H9 (cell line): ENCODE results near the gene CEP41. TPM values are rescaled to one million over a fixed set of nuclear protein-coding genes. Genes with fewer than 3 reads are reported as not detected.

Experiments used
- DNase-seq: peaks from one replicate; pipeline ENCODE4 v3.0.0-alpha.2; 2017
- H2AFZ ChIP-seq: one replicate; pipeline ENCODE4 v1.6.1; 2013; ENCODE audit warnings: mild to moderate bottlenecking, low read length, control low read depth, moderate library complexity
- H2AK5ac ChIP-seq: 2 replicates; pipeline ENCODE4 v1.6.1; 2013; ENCODE audit warnings: low read length, control low read depth, mixed read lengths; ENCODE audit not compliant: insufficient read length
- H2BK120ac ChIP-seq: one replicate; pipeline ENCODE4 v1.6.1; 2013; ENCODE audit warnings: low read depth, mild to moderate bottlenecking, low read length, control low read depth, inconsistent platforms; ENCODE audit not compliant: poor library complexity, severe bottlenecking
- H2BK12ac ChIP-seq: 2 replicates; pipeline ENCODE4 v1.6.1; 2013; ENCODE audit warnings: low read length, control low read depth, mixed read lengths, low read depth; ENCODE audit not compliant: insufficient read length
- H2BK15ac ChIP-seq: 2 replicates; pipeline ENCODE4 v1.6.1; 2013; ENCODE audit warnings: low read depth, low read length, control low read depth
- H2BK20ac ChIP-seq: one replicate; pipeline ENCODE4 v1.6.1; 2013; ENCODE audit warnings: low read depth, mild to moderate bottlenecking, low read length, control low read depth, inconsistent platforms; ENCODE audit not compliant: poor library complexity, severe bottlenecking
- H2BK5ac ChIP-seq: 2 replicates; pipeline ENCODE4 v1.6.1; 2013; ENCODE audit warnings: low read length, control low read depth, mixed read lengths; ENCODE audit not compliant: insufficient read length
- H3K14ac ChIP-seq: 2 replicates; pipeline ENCODE4 v1.6.1; 2013; ENCODE audit warnings: low read length, control low read depth; ENCODE audit not compliant: insufficient read depth
- H3K18ac ChIP-seq: 2 replicates; pipeline ENCODE4 v1.6.1; 2013; ENCODE audit warnings: low read depth, mild to moderate bottlenecking, mixed read lengths, low read length, control low read depth; ENCODE audit not compliant: insufficient read length
- H3K23ac ChIP-seq: 2 replicates; pipeline ENCODE4 v1.6.1; 2013; ENCODE audit warnings: low read length, control low read depth, mixed read lengths, low read depth; ENCODE audit not compliant: insufficient read length
- H3K23me2 ChIP-seq: 2 replicates; pipeline ENCODE4 v1.6.1; 2013; ENCODE audit warnings: low read depth, mild to moderate bottlenecking, mixed read lengths, low read length, control low read depth; ENCODE audit not compliant: insufficient read length, poor library complexity, severe bottlenecking
- H3K27ac ChIP-seq: 2 replicates; pipeline ENCODE4 v1.5.1; 2013; ENCODE audit warnings: low read length, control low read depth, mixed read lengths, low read depth; ENCODE audit not compliant: insufficient read length
- H3K27me3 ChIP-seq: 2 replicates; pipeline ENCODE4 v1.6.1; 2013; ENCODE audit warnings: low read length, control low read depth, inconsistent platforms; ENCODE audit not compliant: insufficient read depth
- H3K4ac ChIP-seq: 2 replicates; pipeline ENCODE4 v1.6.1; 2013; ENCODE audit warnings: low read depth, mild to moderate bottlenecking, control low read depth, inconsistent platforms, low read length, moderate library complexity
- H3K4me1 ChIP-seq: 2 replicates; pipeline ENCODE4 v1.6.1; 2013; ENCODE audit warnings: low read length, control low read depth, inconsistent platforms; ENCODE audit not compliant: insufficient read depth
- H3K4me2 ChIP-seq: 2 replicates; pipeline ENCODE4 v1.6.1; 2013; ENCODE audit warnings: low read length, control low read depth, mixed read lengths; ENCODE audit not compliant: insufficient read length, insufficient read depth
- H3K56ac ChIP-seq: 2 replicates; pipeline ENCODE4 v1.6.1; 2013; ENCODE audit warnings: low read depth, mild to moderate bottlenecking, mixed read lengths, low read length, control low read depth; ENCODE audit not compliant: insufficient read length
- H3K79me1 ChIP-seq: 2 replicates; pipeline ENCODE4 v1.6.1; 2013; ENCODE audit warnings: low read depth, mild to moderate bottlenecking, moderate library complexity, low read length, control low read depth, inconsistent platforms; ENCODE audit not compliant: insufficient read depth, poor library complexity, severe bottlenecking
- H3K79me2 ChIP-seq: 2 replicates; pipeline ENCODE4 v1.6.1; 2013; ENCODE audit warnings: low read length, control low read depth, inconsistent platforms; ENCODE audit not compliant: insufficient read depth
- H3K9ac ChIP-seq: 2 replicates; pipeline ENCODE4 v1.6.1; 2013; ENCODE audit warnings: low read length, control low read depth, mixed read lengths; ENCODE audit not compliant: insufficient read length; ENCODE audit errors: extremely low read depth
- H3K9me3 ChIP-seq: one replicate; pipeline ENCODE4 v1.6.1; 2013; ENCODE audit warnings: low read depth, low read length, inconsistent platforms; ENCODE audit not compliant: control insufficient read depth
- H3T11ph ChIP-seq: one replicate; pipeline ENCODE4 v1.6.1; 2013; ENCODE audit warnings: mild to moderate bottlenecking, low read length, control low read depth, inconsistent platforms
- H4K20me1 ChIP-seq: one replicate; pipeline ENCODE4 v1.6.1; 2013; ENCODE audit not compliant: control insufficient read depth, insufficient read length, insufficient read depth
- H4K5ac ChIP-seq: 2 replicates; pipeline ENCODE4 v1.6.1; 2013; ENCODE audit warnings: low read depth, mild to moderate bottlenecking, mixed read lengths, low read length, control low read depth; ENCODE audit not compliant: insufficient read length
- H4K8ac ChIP-seq: replicated peaks from 2 replicates; pipeline ENCODE4 v1.6.1; 2013; ENCODE audit warnings: low read length, control low read depth, mixed read lengths, low read depth; ENCODE audit not compliant: insufficient read length
- H4K91ac ChIP-seq: 2 replicates; pipeline ENCODE4 v1.6.1; 2013; ENCODE audit warnings: low read depth, mild to moderate bottlenecking, moderate library complexity, mixed read lengths, low read length, control low read depth; ENCODE audit not compliant: insufficient read length
- H3K27ac Mint-ChIP-seq, 3 experiments: 2 replicates in 2 of 3; 3 replicates in 1 of 3; pipeline ENCODE4 v1.8.0; 2020 to 2021; ENCODE audit warnings: mixed read lengths in 3 of 3, mild to moderate bottlenecking in 1 of 3, moderate library complexity in 1 of 3
- H3K27me3 Mint-ChIP-seq: 2 replicates; pipeline ENCODE4 v1.8.0; 2021; ENCODE audit warnings: low read depth, mild to moderate bottlenecking, moderate library complexity, mixed read lengths
- H3K36me3 Mint-ChIP-seq, 3 experiments: 2 replicates in 2 of 3; 3 replicates in 1 of 3; pipeline ENCODE4 v1.8.0; 2020 to 2021; ENCODE audit warnings: low read depth in 3 of 3, mixed read lengths in 3 of 3; ENCODE audit not compliant: insufficient read depth in 1 of 3
- H3K4me1 Mint-ChIP-seq, 2 experiments: 2 replicates each; pipeline ENCODE4 v1.8.0; 2020; ENCODE audit warnings: mixed read lengths in 2 of 2
- H3K4me3 Mint-ChIP-seq, 2 experiments: 2 replicates in 1 of 2; 3 replicates in 1 of 2; pipeline ENCODE4 v1.8.0; 2020 to 2021; ENCODE audit warnings: mild to moderate bottlenecking in 2 of 2, mixed read lengths in 2 of 2, moderate library complexity in 1 of 2
- H3K9me3 Mint-ChIP-seq, 2 experiments: 2 replicates in 1 of 2; 3 replicates in 1 of 2; pipeline ENCODE4 v1.8.0; 2020; ENCODE audit warnings: mild to moderate bottlenecking in 2 of 2, mixed read lengths in 2 of 2, moderate library complexity in 1 of 2
- CTCF ChIP-seq: fragments of 200-600 bp; sonication (generic); conservative IDR thresholded peaks from 3 replicates; pipeline ENCODE4 v1.8.0; 2021; ENCODE audit warnings: antibody characterized with exemption, mild to moderate bottlenecking
- WGBS: extraction: QIAGEN DNeasy Blood & Tissue Kit; methylation state at CpG from one replicate; pipeline ENCODE4 v1.1.7; 2013; ENCODE audit warnings: missing lambda C conversion rate, low lambda C conversion rate, mixed read lengths; ENCODE audit not compliant: insufficient read length; ENCODE audit errors: extremely low coverage; 5-methylcytosine and 5-hydroxymethylcytosine counted together
- total RNA-seq: library from RNA; stranded (reverse); gene quantifications from 2 replicates; pipeline ENCODE4 v1.2.1, GENCODE V29; 2021

CEP41 gene
- total RNA-seq, 1 experiment from 2014 or later: 9.7 TPM

- H2AK5ac ChIP-seq: no peak overlapping the region
- WGBS: no CpG with 5 or more reads among the region's 7 CpGs
- no peak overlapping the region for H4K5ac ChIP-seq
- Mint-ChIP-seq H3K9me3 (peaks cover 6 to 7% of the 10 kb centered on the region in 2 experiments; a peak in 4 of 5 replicates), H3K27ac (no peak overlapping the region), H3K4me3 (no peak overlapping the region), H3K4me1 (peaks cover 16 to 23% of the 10 kb centered on the region in 2 experiments), H3K36me3 (peaks cover 0 to 8% (median 2%) of the 10 kb centered on the region in 3 experiments; a peak in 3 of 7 replicates), H3K27me3 (peaks cover 2% of the 10 kb centered on the region; the same call in 1 of the 2 replicates)
- H3K56ac ChIP-seq: no peak overlapping the region
- H3K4ac ChIP-seq: no peak overlapping the region
- no peak overlapping the region for H3K23ac ChIP-seq
- H2BK20ac ChIP-seq: no peak overlapping the region
- H2AFZ ChIP-seq: no peak overlapping the region
- H3K23me2 ChIP-seq: no peaks in the 10 kb centered on the region
- no peaks in the 10 kb centered on the region for H3K27me3 ChIP-seq
- H4K8ac ChIP-seq: no peak overlapping the region
- TF ChIP-seq CTCF: no peak
- H4K20me1 ChIP-seq: no peaks in the 10 kb centered on the region
- peaks cover 2% of the 10 kb centered on the region; the same call in 1 of the 2 replicates for H3K4me1 ChIP-seq
- no peaks in the 10 kb centered on the region for H3K9me3 ChIP-seq
- no peak overlapping the region for H3K18ac ChIP-seq
- no peaks in the 10 kb centered on the region for H3K79me2 ChIP-seq
- H3K4me2 ChIP-seq: no peak overlapping the region
- no peak overlapping the region for H2BK12ac ChIP-seq
- H3T11ph ChIP-seq: no peak overlapping the region
- H2BK120ac ChIP-seq: no peak overlapping the region
- H2BK15ac ChIP-seq: no peak overlapping the region
- no peak for DNase-seq
- no peak overlapping the region for H3K14ac ChIP-seq
- no peaks in the 10 kb centered on the region for H3K79me1 ChIP-seq
- no peak overlapping the region for H3K9ac ChIP-seq
- no peak overlapping the region for H3K27ac ChIP-seq
- no peak overlapping the region for H2BK5ac ChIP-seq
- no peak overlapping the region for H4K91ac ChIP-seq
These were observed 79.1 kb downstream of the CEP41 start for GRCh38 chr7:130361681-130362080.
